Liver (tissue), 9 donors: ENCODE results near the gene SMG6. TPM values are rescaled to one million over a fixed set of nuclear protein-coding genes. Genes with fewer than 3 reads are reported as not detected.

Experiments
- DNase-seq: peaks from one replicate; pipeline ENCODE4 v3.0.0-alpha.2; 2017; ENCODE audit warnings: low spot score
- H3K27ac ChIP-seq, 2 donors: one replicate each; pipeline ENCODE4 v1.7.0; 2013; ENCODE audit warnings: inconsistent platforms in 2 of 2, low read length in 2 of 2, control low read depth in 1 of 2, low read depth in 1 of 2, mild to moderate bottlenecking in 1 of 2
- H3K27me3 ChIP-seq, 4 donors: one replicate each; pipeline versions ENCODE4 v1.6.1 to v1.7.0; 2013; ENCODE audit warnings: low read length in 3 of 4, inconsistent platforms in 1 of 4, mild to moderate bottlenecking in 1 of 4, moderate library complexity in 1 of 4; ENCODE audit not compliant: control insufficient read depth in 4 of 4, insufficient read depth in 4 of 4
- H3K36me3 ChIP-seq, 4 donors: one replicate each; pipeline versions ENCODE4 v1.6.1 to v1.7.0; 2013; ENCODE audit warnings: low read length in 3 of 4, mild to moderate bottlenecking in 3 of 4, low read depth in 1 of 4, moderate library complexity in 1 of 4; ENCODE audit not compliant: control insufficient read depth in 4 of 4, insufficient read depth in 3 of 4
- H3K4me1 ChIP-seq, 4 donors: one replicate each; pipeline versions ENCODE4 v1.6.1 to v1.7.0; 2013; ENCODE audit warnings: low read length in 3 of 4, mild to moderate bottlenecking in 3 of 4, moderate library complexity in 1 of 4; ENCODE audit not compliant: control insufficient read depth in 4 of 4, insufficient read depth in 4 of 4
- H3K4me3 ChIP-seq, 3 donors: one replicate each; pipeline versions ENCODE4 v1.6.1 to v1.7.0; 2013; ENCODE audit warnings: low read length in 3 of 3, control low read depth in 1 of 3, low read depth in 1 of 3, mild to moderate bottlenecking in 1 of 3
- H3K9ac ChIP-seq, 2 donors: one replicate each; pipeline ENCODE4 v1.7.0; 2013; ENCODE audit warnings: low read length in 2 of 2, mild to moderate bottlenecking in 2 of 2, moderate library complexity in 2 of 2, control low read depth in 1 of 2, low read depth in 1 of 2
- H3K9me3 ChIP-seq, 4 donors: one replicate each; pipeline versions ENCODE4 v1.6.1 to v1.7.0; 2013; ENCODE audit warnings: low read length in 3 of 4; ENCODE audit not compliant: control insufficient read depth in 4 of 4
- EGR1 ChIP-seq, 2 donors: IDR thresholded peaks; 2 replicates each; pipeline ENCODE4 v1.6.1; 2016 to 2018; ENCODE audit warnings: antibody characterized with exemption in 2 of 2, low read depth in 2 of 2
- FOXA1 ChIP-seq: IDR thresholded peaks from 2 replicates; pipeline ENCODE4 v1.6.1; 2016; ENCODE audit warnings: antibody characterized with exemption
- FOXA2 ChIP-seq: IDR thresholded peaks from 2 replicates; pipeline ENCODE4 v1.6.1; 2016; ENCODE audit warnings: antibody characterized with exemption
- GABPA ChIP-seq, 2 donors: IDR thresholded peaks in 1 of 2; conservative IDR thresholded peaks in 1 of 2; 2 replicates each; pipeline ENCODE4 v1.6.1; 2016; ENCODE audit warnings: antibody characterized with exemption in 2 of 2, mild to moderate bottlenecking in 1 of 2, moderate library complexity in 1 of 2
- HNF4A ChIP-seq, 2 donors: conservative IDR thresholded peaks; 2 replicates each; pipeline ENCODE4 v1.6.1; 2016; ENCODE audit warnings: antibody characterized with exemption in 2 of 2, mild to moderate bottlenecking in 2 of 2
- HNF4G ChIP-seq: IDR thresholded peaks from 2 replicates; pipeline ENCODE4 v1.6.1; 2016; ENCODE audit warnings: antibody characterized with exemption
- JUND ChIP-seq, 2 donors: IDR thresholded peaks; 2 replicates each; pipeline ENCODE4 v1.6.1; 2016; ENCODE audit warnings: antibody characterized with exemption in 2 of 2
- NR2F2 ChIP-seq: IDR thresholded peaks from 2 replicates; pipeline ENCODE4 v1.6.1; 2016; ENCODE audit warnings: antibody characterized with exemption
- RAD21 ChIP-seq, 2 donors: IDR thresholded peaks; 2 replicates each; pipeline ENCODE4 v1.6.1; 2016; ENCODE audit warnings: antibody characterized with exemption in 2 of 2, mild to moderate bottlenecking in 2 of 2
- RXRA ChIP-seq, 2 donors: IDR thresholded peaks; 2 replicates each; pipeline ENCODE4 v1.6.1; 2017 to 2018; ENCODE audit warnings: antibody characterized with exemption in 2 of 2, mild to moderate bottlenecking in 1 of 2
- SP1 ChIP-seq: IDR thresholded peaks from 2 replicates; pipeline ENCODE4 v1.6.1; 2018; ENCODE audit warnings: antibody characterized with exemption, mild to moderate bottlenecking
- TAF1 ChIP-seq: conservative IDR thresholded peaks from 2 replicates; pipeline ENCODE4 v1.6.1; 2016; ENCODE audit warnings: antibody characterized with exemption, mild to moderate bottlenecking
- YY1 ChIP-seq: IDR thresholded peaks from 2 replicates; pipeline ENCODE4 v1.6.1; 2016; ENCODE audit warnings: antibody characterized with exemption, mild to moderate bottlenecking
- WGBS: extraction: QIAGEN DNeasy Blood & Tissue Kit; methylation state at CpG from one replicate; pipeline ENCODE4 v1.1.7; 2013; 5-methylcytosine and 5-hydroxymethylcytosine counted together
- polyA plus RNA-seq, 2 donors: library from polyadenylated mRNA; stranded (reverse) in 1 of 2; unstranded in 1 of 2; fragments of 200-250 nt in 1 of 2; fragments of >200 nt in 1 of 2; fragmentation: Nextera tagmentation in 1 of 2; extraction: Ambion mirVana in 1 of 2; gene quantifications; one replicate each; pipeline versions ENCODE4 v1.2.1 to v1.2.3, GENCODE V29; 2013 to 2015
- total RNA-seq, 2 donors: library from RNA; depleted of rRNA; stranded (reverse); fragments of >200 nt; gene quantifications; one replicate each; pipeline ENCODE4 v1.2.3, GENCODE V29; 2014
- TF ChIP-seq, protein P1 (sequence below): IDR thresholded peaks from 2 replicates; pipeline ENCODE4 v1.6.1; 2016; ENCODE audit warnings: antibody characterized with exemption
- TF ChIP-seq, protein P2 (sequence below): IDR thresholded peaks from 2 replicates; pipeline ENCODE4 v1.6.1; 2016; ENCODE audit warnings: antibody characterized with exemption, mild to moderate bottlenecking
- TF ChIP-seq, protein P3 (sequence below): IDR thresholded peaks from 2 replicates; pipeline ENCODE4 v1.6.1; 2016; ENCODE audit warnings: antibody characterized with exemption
- TF ChIP-seq, protein P4 (sequence below): IDR thresholded peaks from 2 replicates; pipeline ENCODE4 v1.6.1; 2016; ENCODE audit warnings: antibody characterized with exemption
- TF ChIP-seq, protein P5 (sequence below): fragments of 150-350 bp; IDR thresholded peaks from 2 replicates; pipeline ENCODE4 v1.5.1; 2017; ENCODE audit warnings: improper control_type of control experiment, low read depth, low read length; ENCODE audit not compliant: missing input control
- donor health status: healthy.
- donor health status: healthy.
- donor health status: healthy.
- donor health status: healthy.
- donor health status: healthy.

Gene SMG6
- total and polyA plus RNA-seq, 4 donors: 4.9 to 12.0 (median 8.2) TPM

DNA sequence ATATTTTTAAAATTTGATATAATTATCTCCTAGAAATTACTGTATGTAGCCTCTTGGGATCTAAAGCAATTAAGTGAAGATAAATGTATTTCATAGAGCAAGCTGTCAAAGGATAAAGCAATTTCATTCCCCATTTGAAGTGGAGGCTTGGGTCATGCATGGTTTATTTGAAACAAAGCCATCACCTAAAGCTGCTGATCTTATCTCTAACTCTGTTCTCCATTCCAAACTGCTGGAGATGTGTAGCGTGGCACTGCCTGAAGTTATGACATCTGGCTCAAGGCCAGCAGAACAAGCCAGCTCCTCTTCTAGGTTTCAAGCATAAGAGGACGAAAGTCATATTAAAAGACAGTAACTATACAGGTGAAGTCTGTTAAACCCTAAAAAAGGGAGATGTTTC, 164.8 kb downstream of the SMG6 start:
- 47% methylated on average over 2 of the region's 2 CpGs for WGBS
- no peaks in the 10 kb centered on the region for H3K9me3 ChIP-seq
- H3K9ac ChIP-seq: no peak overlapping the region
- H3K4me3 ChIP-seq: no peak overlapping the region
- no peak overlapping the region for H3K27ac ChIP-seq
- no peaks in the 10 kb centered on the region for H3K36me3 ChIP-seq
- peaks cover 0 to 13% (median 7%) of the 10 kb centered on the region in 4 donors for H3K4me1 ChIP-seq
- TF ChIP-seq RXRA (IDR thresholded peaks at IDR 0.05) (no peak), NR2F2 (no peak), SP1 (no peak)
- no peaks in the 10 kb centered on the region for H3K27me3 ChIP-seq
- DNase-seq: no peak

DNA sequence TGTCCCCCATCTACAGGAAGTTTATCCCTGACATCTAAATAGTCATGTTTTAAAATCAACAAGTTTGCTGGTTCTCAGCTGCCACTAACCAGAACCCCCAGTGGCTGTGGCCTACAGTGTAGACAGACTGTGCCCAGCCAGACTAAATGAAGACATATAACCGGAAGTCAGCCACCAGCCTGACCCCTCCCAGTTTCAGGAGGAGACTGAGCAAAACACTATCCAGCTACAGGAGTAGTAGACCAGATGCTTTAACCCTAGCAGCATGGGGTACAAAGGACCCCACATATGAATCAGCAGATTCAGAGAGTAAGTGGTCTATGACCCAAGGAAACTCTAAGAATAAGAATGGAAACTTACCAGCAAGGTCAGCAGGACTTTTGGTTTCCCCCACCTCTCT, 165.3 kb downstream of the SMG6 start:
- Histone ChIP-seq H3K27me3 (no peaks in the 10 kb centered on the region), H3K9me3 (no peaks in the 10 kb centered on the region), H3K4me3 (no peak overlapping the region), H3K4me1 (peaks cover 0 to 11% (median 7%) of the 10 kb centered on the region in 4 donors), H3K27ac (no peak overlapping the region), H3K9ac (no peak overlapping the region), H3K36me3 (no peaks in the 10 kb centered on the region)
- no peak for TF ChIP-seq NR2F2
- no peak for TF ChIP-seq HNF4A (conservative IDR thresholded peaks at IDR 0.05)
- no peak for TF ChIP-seq RAD21 (IDR thresholded peaks at IDR 0.05)
- TF ChIP-seq, protein P1, sequence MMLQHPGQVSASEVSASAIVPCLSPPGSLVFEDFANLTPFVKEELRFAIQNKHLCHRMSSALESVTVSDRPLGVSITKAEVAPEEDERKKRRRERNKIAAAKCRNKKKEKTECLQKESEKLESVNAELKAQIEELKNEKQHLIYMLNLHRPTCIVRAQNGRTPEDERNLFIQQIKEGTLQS: no peak
- 63% methylated on average over 1 of the region's 1 CpG for WGBS
- no peak for DNase-seq

DNA sequence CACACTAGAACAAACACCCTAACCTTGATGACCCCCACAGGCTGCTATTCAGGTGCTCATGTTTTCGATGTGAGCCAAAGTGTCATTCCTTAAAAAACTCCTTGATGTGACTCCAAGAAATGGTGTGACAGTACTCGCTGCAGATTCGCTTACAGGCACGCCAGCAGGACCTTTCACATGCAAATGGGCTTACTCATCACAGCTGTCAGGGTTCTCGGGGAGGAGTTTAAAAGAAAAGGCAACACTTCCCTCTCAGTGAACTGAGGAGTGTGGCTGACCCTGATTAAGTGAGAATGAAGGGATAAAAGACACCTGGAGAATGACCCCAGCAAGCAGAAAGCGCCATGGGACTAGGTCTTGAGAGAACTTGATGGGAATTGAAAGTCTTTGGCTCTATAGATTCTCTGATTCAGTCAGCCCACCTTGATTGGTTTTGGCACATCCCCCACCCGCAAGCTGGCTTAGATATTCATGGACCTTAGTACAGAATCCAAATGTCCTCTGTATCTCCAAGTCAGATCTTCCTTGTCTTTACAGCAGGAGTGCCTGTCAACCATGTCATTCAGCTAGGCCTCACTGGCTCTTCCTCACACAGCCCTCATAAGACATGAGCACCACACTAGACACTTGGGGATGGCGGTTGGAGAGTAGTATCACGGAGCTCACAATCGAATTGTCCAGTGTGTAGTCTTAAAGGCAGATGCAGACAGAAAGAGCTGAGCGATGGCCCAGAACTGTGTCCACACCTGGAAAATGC, 166.1 kb downstream of the SMG6 start:
- WGBS: 92% methylated on average over 11 of the region's 11 CpGs
- TF ChIP-seq RXRA (IDR thresholded peaks at IDR 0.05): no peak
- no peak for TF ChIP-seq RAD21 (IDR thresholded peaks at IDR 0.05)
- no peak for TF ChIP-seq HNF4A (conservative IDR thresholded peaks at IDR 0.05)
- no peak for TF ChIP-seq EGR1 (IDR thresholded peaks at IDR 0.05; ENCODE audit: low read depth in 2 of 2)
- no peak for TF ChIP-seq JUND (IDR thresholded peaks at IDR 0.05)
- no peak for TF ChIP-seq FOXA2
- TF ChIP-seq, protein P2, sequence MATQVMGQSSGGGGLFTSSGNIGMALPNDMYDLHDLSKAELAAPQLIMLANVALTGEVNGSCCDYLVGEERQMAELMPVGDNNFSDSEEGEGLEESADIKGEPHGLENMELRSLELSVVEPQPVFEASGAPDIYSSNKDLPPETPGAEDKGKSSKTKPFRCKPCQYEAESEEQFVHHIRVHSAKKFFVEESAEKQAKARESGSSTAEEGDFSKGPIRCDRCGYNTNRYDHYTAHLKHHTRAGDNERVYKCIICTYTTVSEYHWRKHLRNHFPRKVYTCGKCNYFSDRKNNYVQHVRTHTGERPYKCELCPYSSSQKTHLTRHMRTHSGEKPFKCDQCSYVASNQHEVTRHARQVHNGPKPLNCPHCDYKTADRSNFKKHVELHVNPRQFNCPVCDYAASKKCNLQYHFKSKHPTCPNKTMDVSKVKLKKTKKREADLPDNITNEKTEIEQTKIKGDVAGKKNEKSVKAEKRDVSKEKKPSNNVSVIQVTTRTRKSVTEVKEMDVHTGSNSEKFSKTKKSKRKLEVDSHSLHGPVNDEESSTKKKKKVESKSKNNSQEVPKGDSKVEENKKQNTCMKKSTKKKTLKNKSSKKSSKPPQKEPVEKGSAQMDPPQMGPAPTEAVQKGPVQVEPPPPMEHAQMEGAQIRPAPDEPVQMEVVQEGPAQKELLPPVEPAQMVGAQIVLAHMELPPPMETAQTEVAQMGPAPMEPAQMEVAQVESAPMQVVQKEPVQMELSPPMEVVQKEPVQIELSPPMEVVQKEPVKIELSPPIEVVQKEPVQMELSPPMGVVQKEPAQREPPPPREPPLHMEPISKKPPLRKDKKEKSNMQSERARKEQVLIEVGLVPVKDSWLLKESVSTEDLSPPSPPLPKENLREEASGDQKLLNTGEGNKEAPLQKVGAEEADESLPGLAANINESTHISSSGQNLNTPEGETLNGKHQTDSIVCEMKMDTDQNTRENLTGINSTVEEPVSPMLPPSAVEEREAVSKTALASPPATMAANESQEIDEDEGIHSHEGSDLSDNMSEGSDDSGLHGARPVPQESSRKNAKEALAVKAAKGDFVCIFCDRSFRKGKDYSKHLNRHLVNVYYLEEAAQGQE: no peak
- TF ChIP-seq NR2F2: no peak
- TF ChIP-seq, protein P3, sequence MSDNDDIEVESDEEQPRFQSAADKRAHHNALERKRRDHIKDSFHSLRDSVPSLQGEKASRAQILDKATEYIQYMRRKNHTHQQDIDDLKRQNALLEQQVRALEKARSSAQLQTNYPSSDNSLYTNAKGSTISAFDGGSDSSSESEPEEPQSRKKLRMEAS: no peak
- TF ChIP-seq, protein P4, sequence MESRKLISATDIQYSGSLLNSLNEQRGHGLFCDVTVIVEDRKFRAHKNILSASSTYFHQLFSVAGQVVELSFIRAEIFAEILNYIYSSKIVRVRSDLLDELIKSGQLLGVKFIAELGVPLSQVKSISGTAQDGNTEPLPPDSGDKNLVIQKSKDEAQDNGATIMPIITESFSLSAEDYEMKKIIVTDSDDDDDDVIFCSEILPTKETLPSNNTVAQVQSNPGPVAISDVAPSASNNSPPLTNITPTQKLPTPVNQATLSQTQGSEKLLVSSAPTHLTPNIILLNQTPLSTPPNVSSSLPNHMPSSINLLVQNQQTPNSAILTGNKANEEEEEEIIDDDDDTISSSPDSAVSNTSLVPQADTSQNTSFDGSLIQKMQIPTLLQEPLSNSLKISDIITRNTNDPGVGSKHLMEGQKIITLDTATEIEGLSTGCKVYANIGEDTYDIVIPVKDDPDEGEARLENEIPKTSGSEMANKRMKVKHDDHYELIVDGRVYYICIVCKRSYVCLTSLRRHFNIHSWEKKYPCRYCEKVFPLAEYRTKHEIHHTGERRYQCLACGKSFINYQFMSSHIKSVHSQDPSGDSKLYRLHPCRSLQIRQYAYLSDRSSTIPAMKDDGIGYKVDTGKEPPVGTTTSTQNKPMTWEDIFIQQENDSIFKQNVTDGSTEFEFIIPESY: no peak
- TF ChIP-seq GABPA (IDR thresholded peaks at IDR 0.05 in 1 of 2, conservative IDR thresholded peaks at IDR 0.05 in 1 of 2): no peak
- TF ChIP-seq, protein P5, sequence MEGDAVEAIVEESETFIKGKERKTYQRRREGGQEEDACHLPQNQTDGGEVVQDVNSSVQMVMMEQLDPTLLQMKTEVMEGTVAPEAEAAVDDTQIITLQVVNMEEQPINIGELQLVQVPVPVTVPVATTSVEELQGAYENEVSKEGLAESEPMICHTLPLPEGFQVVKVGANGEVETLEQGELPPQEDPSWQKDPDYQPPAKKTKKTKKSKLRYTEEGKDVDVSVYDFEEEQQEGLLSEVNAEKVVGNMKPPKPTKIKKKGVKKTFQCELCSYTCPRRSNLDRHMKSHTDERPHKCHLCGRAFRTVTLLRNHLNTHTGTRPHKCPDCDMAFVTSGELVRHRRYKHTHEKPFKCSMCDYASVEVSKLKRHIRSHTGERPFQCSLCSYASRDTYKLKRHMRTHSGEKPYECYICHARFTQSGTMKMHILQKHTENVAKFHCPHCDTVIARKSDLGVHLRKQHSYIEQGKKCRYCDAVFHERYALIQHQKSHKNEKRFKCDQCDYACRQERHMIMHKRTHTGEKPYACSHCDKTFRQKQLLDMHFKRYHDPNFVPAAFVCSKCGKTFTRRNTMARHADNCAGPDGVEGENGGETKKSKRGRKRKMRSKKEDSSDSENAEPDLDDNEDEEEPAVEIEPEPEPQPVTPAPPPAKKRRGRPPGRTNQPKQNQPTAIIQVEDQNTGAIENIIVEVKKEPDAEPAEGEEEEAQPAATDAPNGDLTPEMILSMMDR: no peak
- TF ChIP-seq HNF4G: no peak
- TF ChIP-seq, protein P1: no peak
- TF ChIP-seq TAF1: no peak
- TF ChIP-seq YY1: no peak
- no peak for TF ChIP-seq SP1
- no peak for TF ChIP-seq FOXA1
- no peak for DNase-seq
- Histone ChIP-seq H3K9ac (no peak overlapping the region), H3K4me1 (peaks cover 0 to 6% (median 3%) of the 10 kb centered on the region in 4 donors), H3K27ac (no peak overlapping the region), H3K36me3 (no peaks in the 10 kb centered on the region), H3K27me3 (no peaks in the 10 kb centered on the region), H3K4me3 (no peak overlapping the region), H3K9me3 (no peaks in the 10 kb centered on the region)
